Measurements from ENCODE around the gene ATP8B1.
"Not testable (repeated sequence)": the region's sequence is repeated elsewhere in the genome, so short reads cannot be mapped to it uniquely, and the experiment has no call there.

The ATP8B1 gene

GRCh38 chr18:57719211-57719935 lies 83.7 kb downstream of the ATP8B1 start:
- DNase-seq (ENCODE audit: low read depth), result not testable (repeated sequence)

- DNase-seq (ENCODE audit: low read depth), result no peak
Measured at GRCh38 chr18:57716549-57716948, 86.6 kb downstream of the ATP8B1 start.

- DNase-seq (ENCODE audit: low read depth), result no peak
Measured at GRCh38 chr18:57715671-57716070, 87.4 kb downstream of the ATP8B1 start.

GRCh38 chr18:57715073-57715472 lies 88.0 kb downstream of the ATP8B1 start:
- no peak for DNase-seq (ENCODE audit: low read depth)

GRCh38 chr18:57710226-57710625 lies 92.9 kb downstream of the ATP8B1 start:
- DNase-seq (ENCODE audit: low read depth), result no peak

- DNase-seq (ENCODE audit: low read depth), result no peak
Measured at GRCh38 chr18:57709335-57709734, 93.8 kb downstream of the ATP8B1 start.

- no peak for DNase-seq (ENCODE audit: low read depth)
Measured at GRCh38 chr18:57708288-57708687, 94.8 kb downstream of the ATP8B1 start.

- no peak for DNase-seq (ENCODE audit: low read depth)
Measured at GRCh38 chr18:57705832-57706595, 97.1 kb downstream of the ATP8B1 start.

GRCh38 chr18:57705011-57705410 lies 98.1 kb downstream of the ATP8B1 start:
- no peak for DNase-seq (ENCODE audit: low read depth)

GRCh38 chr18:57698571-57699276 lies 104.4 kb downstream of the ATP8B1 start:
- DNase-seq (ENCODE audit: low read depth), result no peak

GRCh38 chr18:57697426-57697825 lies 105.7 kb downstream of the ATP8B1 start:
- no peak for DNase-seq (ENCODE audit: low read depth)

- no peak for DNase-seq (ENCODE audit: low read depth)
Measured at GRCh38 chr18:57696271-57696670, 106.8 kb downstream of the ATP8B1 start.

GRCh38 chr18:57691363-57691762 lies 111.8 kb downstream of the ATP8B1 start:
- no peak for DNase-seq (ENCODE audit: low read depth)

- no peak for DNase-seq (ENCODE audit: low read depth)
Measured at GRCh38 chr18:57687970-57688369, 115.1 kb downstream of the ATP8B1 start.

GRCh38 chr18:57683470-57683869 lies 119.6 kb downstream of the ATP8B1 start:
- no peak for DNase-seq (ENCODE audit: low read depth)

- DNase-seq (ENCODE audit: low read depth), result no peak
Measured at GRCh38 chr18:57677262-57678211, 125.6 kb downstream of the ATP8B1 start.

- no peak for DNase-seq (ENCODE audit: low read depth)
Measured at GRCh38 chr18:57674891-57675290, 128.2 kb downstream of the ATP8B1 start.

GRCh38 chr18:57670046-57670445 lies 133.1 kb downstream of the ATP8B1 start:
- DNase-seq (ENCODE audit: low read depth), result no peak

GRCh38 chr18:57668021-57668420 lies 135.1 kb downstream of the ATP8B1 start:
- DNase-seq (ENCODE audit: low read depth), result no peak

GRCh38 chr18:57666818-57667497 lies 136.2 kb downstream of the ATP8B1 start:
- no peak for DNase-seq (ENCODE audit: low read depth)

GRCh38 chr18:57664568-57665165 lies 138.4 kb downstream of the ATP8B1 start:
- no peak for DNase-seq (ENCODE audit: low read depth)

Data from stimulated activated CD8-positive, alpha-beta memory T cell treated with anti-CD3 and anti-CD28 coated beads, Interleukin-7, amount 100 ng/mL, for 24 hours (primary cell).